ENCODE measurements around the gene CCDC24. TPM values are rescaled to one million over a fixed set of nuclear protein-coding genes. Genes with fewer than 3 reads are reported as not detected.

CCDC24 gene
- total and polyA plus RNA-seq, 9 of the 15 experiments (the other 6 are each of a cell fraction or from before 2014, with no cell fraction given), result 0.31 to 4.5 (median 1.5) TPM

- BruUV-seq (replicated peaks), result no TSS peak
- H4K20me1 ChIP-seq (replicated peaks; ENCODE audit: control insufficient read depth, insufficient read depth, low read length), result no peaks in the 10 kb centered on the region
- H3K4me3 ChIP-seq, result no peak overlapping the region
- under 1% methylated on average over 6 of the region's 6 CpGs for WGBS (ENCODE audit: insufficient coverage, low coverage, missing lambda C conversion rate)
- peak; percentile 74 for ATAC-seq
- in situ Hi-C loops (cut with MboI) (no loop called here), intact Hi-C loops (cut with micrococcal nuclease) (loop anchor here (1.0 to 5.0 kb wide), 3 partner anchors 31 to 89 kb away; partner anchors contain the start of gene IPO13)
- peak; percentile 73 to 93 (median 78) for DNase-seq (ENCODE audit: extremely low read depth in 1 of 4, low spot score in 3 of 4)
- H3K9ac ChIP-seq (ENCODE audit: insufficient read depth in 1 of 2, low read depth in 2 of 2, low read length in 2 of 2), result peak overlapping the region in 1 of 2 experiments; percentile 16; a peak in 2 of 4 replicates
- ChIA-PET CTCF (ENCODE audit: low intra/inter-chr PET ratio) (interaction anchor here (1.0 to 3.7 kb wide), 7 partner anchors 11 to 273 kb away, joined by 3 to 56 read pairs (median 5); partner anchors contain the start of gene B4GALT2), POLR2A (interaction anchor here (0.5 to 3.2 kb wide), 22 partner anchors 8 to 1273 kb away, joined by 3 to 17 read pairs (median 6); partner anchors contain the start of gene ATP6V0B)
- H3K9me3 ChIP-seq (replicated peaks; ENCODE audit: control insufficient read depth, insufficient read depth, low read depth, low read length), result no peaks in the 10 kb centered on the region
- H3K9me1 ChIP-seq (ENCODE audit: control insufficient read depth, insufficient read depth, low read length), result no peaks in the 10 kb centered on the region
- H3K4me1 ChIP-seq (replicated peaks in 1 of 2; ENCODE audit: control insufficient read depth in 2 of 2, insufficient read depth in 2 of 2, low read length in 2 of 2), result peaks cover 60 to 63% of the 10 kb centered on the region in 2 experiments
- FAIRE-seq, result no peak
- H3K4me2 ChIP-seq (ENCODE audit: insufficient read depth, low read length), result peak overlapping the region; percentile 49
- no peaks in the 10 kb centered on the region for H3K27me3 ChIP-seq (ENCODE audit: control insufficient read depth in 2 of 2, insufficient read depth in 2 of 2, low read length in 2 of 2)
- H3K79me2 ChIP-seq (ENCODE audit: control insufficient read depth, insufficient read depth, low read length), result peaks cover 2% of the 10 kb centered on the region; the same call in 1 of the 3 replicates
- peak overlapping the region; percentile 74 for H2AFZ ChIP-seq (ENCODE audit: low read depth, low read length)
- no peaks in the 10 kb centered on the region for H3K36me3 ChIP-seq (ENCODE audit: control insufficient read depth, insufficient read depth, low read length)
- H3K27ac ChIP-seq (ENCODE audit: extremely low read depth, low read depth, low read length), result peak overlapping the region; percentile 53
- TF ChIP-seq MYC (IDR thresholded peaks at IDR 0.05; ENCODE audit: low read depth, low read length), result peak; percentile 63; the same call in 1 of the 2 replicates
- no peak for TF ChIP-seq MYC (CRISPR knock-in tag; IDR thresholded peaks at IDR 0.05; ENCODE audit: borderline replicate concordance, low read depth)
- TF ChIP-seq ZNF121 (CRISPR knock-in tag; conservative IDR thresholded peaks at IDR 0.05), result no peak
- no peak for TF ChIP-seq HDAC6 (IDR thresholded peaks at IDR 0.05; ENCODE audit: low read depth, low read length)
- no peak for TF ChIP-seq SMAD2 (IDR thresholded peaks at IDR 0.05; ENCODE audit: low read depth, low read length)
- no peak for TF ChIP-seq E2F4 (CRISPR knock-in tag; IDR thresholded peaks at IDR 0.05; ENCODE audit: low read depth)
- TF ChIP-seq DEAF1 (CRISPR knock-in tag; IDR thresholded peaks at IDR 0.05), result peak; percentile 77
- peak; percentile 94 for TF ChIP-seq SMC3 (conservative IDR thresholded peaks at IDR 0.05; ENCODE audit: insufficient read depth, low read depth, low read length)
- TF ChIP-seq CREB3 (tag; conservative IDR thresholded peaks at IDR 0.05; ENCODE audit: low read depth), result no peak
- TF ChIP-seq ZNF143 (CRISPR knock-in tag; IDR thresholded peaks at IDR 0.05), result peak; percentile 51; the same call in 1 of the 2 replicates
- peak in 1 of 2 experiments; percentile 43; a peak in 1 of 4 replicates for TF ChIP-seq ZMIZ1 (IDR thresholded peaks at IDR 0.05; ENCODE audit: low read depth in 2 of 2, low read length in 2 of 2)
These were observed 45.2 kb downstream of the CCDC24 start for GRCh38 chr1:44036409-44037139.
